ENCODE data around the gene CALHM4. TPM values are rescaled to one million over a fixed set of nuclear protein-coding genes. Genes with fewer than 3 reads are reported as not detected.
A peak's percentile ranks its signal among the peaks of the same experiment; 100 is the strongest.

The CALHM4 gene
- total and polyA plus RNA-seq, 2 of the 13 experiments (the other 11 are each of a cell fraction or from before 2014, with no cell fraction given) = not detected

GRCh38 chr6:116571683-116572000, 18.1 kb downstream of the CALHM4 start (continued):
- no peak for TF ChIP-seq ZHX2 (IDR thresholded peaks at IDR 0.05; ENCODE audit: low read depth)
- TF ChIP-seq ZHX2 (CRISPR knock-in tag; IDR thresholded peaks at IDR 0.05; ENCODE audit: borderline replicate concordance) = no peak
- TF ChIP-seq RAD51 (IDR thresholded peaks at IDR 0.05; ENCODE audit: borderline replicate concordance) = no peak
- no peak for TF ChIP-seq MXI1 (IDR thresholded peaks at IDR 0.05; ENCODE audit: borderline replicate concordance, low read depth, low read length)
- no peak for TF ChIP-seq SSRP1 (CRISPR knock-in tag; IDR thresholded peaks at IDR 0.05)
- TF ChIP-seq ATF3 (CRISPR knock-in tag; IDR thresholded peaks at IDR 0.05) = peak; percentile 24; the same call in 1 of the 2 replicates
- TF ChIP-seq HOMEZ (CRISPR knock-in tag; IDR thresholded peaks at IDR 0.05; ENCODE audit: low read depth) = no peak
- TF ChIP-seq ZNF343 (CRISPR knock-in tag; IDR thresholded peaks at IDR 0.05) = no peak
- TF ChIP-seq JDP2 (CRISPR knock-in tag; IDR thresholded peaks at IDR 0.05; ENCODE audit: borderline replicate concordance) = no peak
- TF ChIP-seq JARID2 (CRISPR knock-in tag; IDR thresholded peaks at IDR 0.05; ENCODE audit: insufficient replicate concordance) = peak; percentile 80
- no peak for TF ChIP-seq ZIK1 (CRISPR knock-in tag; IDR thresholded peaks at IDR 0.05; ENCODE audit: borderline replicate concordance, low read depth)
- TF ChIP-seq ZFP36 (IDR thresholded peaks at IDR 0.05; ENCODE audit: borderline replicate concordance, low read depth, low read length, partially characterized antibody) = no peak
- no peak for TF ChIP-seq LRRFIP1 (CRISPR knock-in tag; conservative IDR thresholded peaks at IDR 0.05)
- TF ChIP-seq PRDM15 (CRISPR knock-in tag; IDR thresholded peaks at IDR 0.05) = no peak
